Retinal pigment epithelial cell (primary cell): ENCODE results near the gene JAK3.

Experiments
- DNase-seq: peaks from one replicate; pipeline ENCODE4 v3.0.0-alpha.2; 2010; ENCODE audit warnings: low read depth
- H3K4me3 ChIP-seq: 2 replicates; pipeline ENCODE4 v1.5.1; 2011; ENCODE audit warnings: mild to moderate bottlenecking, low read length, control low read depth, moderate library complexity
- CTCF ChIP-seq: conservative IDR thresholded peaks from 2 replicates; pipeline ENCODE4 v1.5.1; 2011; ENCODE audit warnings: low read depth, low read length, control low read depth, inconsistent platforms

JAK3 gene

DNA sequence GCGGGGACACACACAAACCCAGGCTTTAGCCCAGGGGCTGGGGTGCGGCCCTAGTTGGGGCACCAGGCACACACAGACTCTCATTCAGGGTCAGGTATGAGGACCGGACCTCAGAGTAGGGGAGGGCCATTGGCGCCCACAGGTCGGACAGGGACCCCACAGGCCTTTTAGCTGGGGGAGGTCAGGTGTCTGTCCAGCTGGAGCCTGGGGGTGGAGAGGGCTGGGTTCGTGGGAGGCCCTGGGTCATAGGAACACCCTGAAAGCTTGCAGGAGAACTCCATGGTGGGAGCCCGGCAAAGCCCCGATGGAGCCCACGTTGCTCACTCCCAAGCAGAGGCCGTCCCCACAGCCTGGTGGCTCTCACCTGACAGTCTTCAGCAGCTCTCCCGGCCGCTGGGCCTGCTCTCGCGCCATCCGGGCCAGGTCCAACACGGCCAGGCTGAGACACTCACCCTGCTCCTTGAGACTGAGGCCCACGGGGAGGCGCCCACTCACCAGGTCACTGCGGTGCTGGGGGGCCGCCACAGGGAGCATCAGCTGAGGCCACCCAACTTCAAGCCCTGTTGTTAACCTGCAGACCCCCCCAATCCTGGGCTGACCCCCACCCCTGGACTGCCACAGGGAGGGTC is 5.0 kb downstream of the JAK3 start:
- DNase-seq = no peak
- H3K4me3 ChIP-seq = peak overlapping the region; percentile 30
- TF ChIP-seq CTCF = no peak

DNA sequence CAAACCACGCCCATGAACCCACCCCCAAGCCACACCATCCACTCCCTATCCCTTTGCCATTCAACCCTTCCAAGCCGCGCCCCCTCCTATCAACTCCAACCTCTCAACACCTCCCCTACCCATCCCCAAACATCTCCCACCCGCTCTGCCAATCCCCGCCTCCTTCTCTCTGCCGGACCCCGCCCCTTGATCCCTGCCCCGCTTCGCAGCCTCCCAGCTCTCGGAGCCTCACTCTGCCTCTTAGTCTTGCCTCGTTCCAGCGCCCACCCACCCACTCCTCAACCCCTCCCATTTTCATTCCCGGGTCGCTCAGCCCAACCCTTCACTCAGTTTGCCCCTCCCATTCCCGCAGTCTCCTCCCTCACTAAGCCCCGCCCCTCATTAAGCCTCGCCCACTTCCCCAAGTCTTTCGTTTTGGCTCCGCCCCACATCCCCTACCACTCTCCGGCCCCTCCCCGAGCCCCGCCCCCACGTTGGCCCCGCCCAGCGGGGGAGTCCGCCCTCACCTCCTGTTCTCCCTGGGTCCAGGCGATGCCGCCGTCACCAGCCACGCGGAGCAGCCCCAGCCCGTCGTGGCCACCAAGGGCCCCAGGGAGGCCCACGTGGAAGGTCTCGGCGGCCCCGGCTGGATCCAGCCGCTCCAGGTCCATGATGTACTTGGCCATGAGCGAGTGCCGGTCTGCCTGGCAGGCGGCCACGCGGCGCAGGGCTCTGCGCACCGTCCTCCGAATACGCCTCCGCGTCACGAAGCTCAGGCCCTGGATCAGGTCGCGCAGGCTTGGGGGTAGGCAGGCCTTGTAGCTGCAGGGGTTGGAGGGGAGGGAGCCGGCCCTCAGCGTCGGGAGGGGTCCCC is 5.7 kb downstream of the JAK3 start:
- TF ChIP-seq CTCF = no peak
- no peak for DNase-seq
- peak overlapping the region; percentile 35 for H3K4me3 ChIP-seq

GRCh38 chr19:17841371-17841809 is 6.4 kb downstream of the JAK3 start:
- H3K4me3 ChIP-seq = peak overlapping the region; percentile 35

GRCh38 chr19:17840019-17840418 is 7.8 kb downstream of the JAK3 start:
- no peak for DNase-seq
- H3K4me3 ChIP-seq = no peak overlapping the region
- no peak for TF ChIP-seq CTCF

More at GRCh38 chr19:17841371-17841809, 6.4 kb downstream of the JAK3 start:
- no peak for TF ChIP-seq CTCF
- DNase-seq = no peak

DNA sequence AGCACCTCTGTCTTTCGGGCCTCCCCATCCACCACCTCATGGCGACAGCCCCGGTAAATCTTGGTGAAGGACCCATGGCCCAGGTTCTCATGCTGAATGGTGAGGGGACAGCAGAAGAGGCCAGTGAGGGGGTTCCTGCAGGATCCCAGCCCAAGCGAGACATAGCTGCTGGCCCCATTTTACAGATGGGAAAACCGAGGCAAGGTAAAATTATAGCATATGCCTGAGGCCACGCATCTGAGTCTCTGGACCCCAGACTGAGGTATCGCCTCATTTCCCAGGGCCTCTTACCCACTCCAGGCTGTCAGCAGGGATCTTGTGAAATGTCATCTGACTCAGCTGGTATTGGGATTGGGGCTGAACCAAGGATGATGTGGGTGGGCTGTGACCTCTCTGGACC is 9.8 kb downstream of the JAK3 start:
- no peak for TF ChIP-seq CTCF
- DNase-seq = no peak
- no peak overlapping the region for H3K4me3 ChIP-seq

DNA sequence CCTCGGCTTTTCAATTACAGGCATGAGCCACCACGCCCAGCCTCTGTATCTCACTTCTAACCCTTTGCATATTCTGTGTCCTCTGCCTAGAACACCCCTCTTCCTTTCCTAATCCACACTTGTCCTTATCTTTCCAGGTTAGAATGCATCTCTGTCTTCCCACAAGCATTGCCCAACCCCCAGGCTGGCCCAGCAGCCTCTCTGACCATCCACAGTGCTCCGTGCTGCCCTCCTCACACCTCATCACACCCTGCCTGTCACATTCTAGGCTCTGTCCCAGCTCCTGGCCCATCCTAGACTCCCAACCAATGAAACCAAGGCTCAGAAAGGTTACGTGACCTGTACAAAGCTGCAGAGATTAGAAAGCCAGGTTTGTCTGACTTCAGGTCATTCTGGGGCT is 11.3 kb downstream of the JAK3 start:
- no peak for DNase-seq
- no peak for TF ChIP-seq CTCF
- H3K4me3 ChIP-seq = no peak overlapping the region
